ENCODE measurements around the gene GALNT10.
A peak's percentile ranks its signal among the peaks of the same experiment; 100 is the strongest.

Gene GALNT10

GRCh38 chr5:154269414-154269813 is 78.9 kb downstream of the GALNT10 start:
- no peak for DNase-seq

DNA sequence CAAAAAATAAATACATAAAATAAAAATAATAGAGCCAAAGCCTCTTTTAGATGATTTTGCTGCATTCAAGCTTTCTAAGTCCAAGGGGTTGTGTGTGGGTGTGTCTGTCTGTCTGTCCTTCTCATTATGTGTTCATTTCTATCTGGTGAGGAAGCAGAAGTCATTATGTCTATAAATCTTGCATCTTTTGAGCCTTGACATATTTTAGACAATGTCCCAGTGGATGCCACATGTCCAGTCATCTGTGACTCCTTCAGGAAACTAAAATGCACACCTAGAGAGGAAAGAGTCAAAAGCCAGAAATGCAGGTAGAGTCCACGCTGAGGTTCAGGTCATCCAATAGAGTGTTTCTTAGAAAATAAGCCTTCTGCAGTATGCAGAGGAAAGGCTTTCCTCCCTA is 80.9 kb downstream of the GALNT10 start:
- DNase-seq: no peak

- no peak for DNase-seq
Measured at GRCh38 chr5:154271936-154272514, 81.5 kb downstream of the GALNT10 start.

- DNase-seq: peak; percentile 5
Measured at GRCh38 chr5:154273028-154273617, 82.6 kb downstream of the GALNT10 start.

DNA sequence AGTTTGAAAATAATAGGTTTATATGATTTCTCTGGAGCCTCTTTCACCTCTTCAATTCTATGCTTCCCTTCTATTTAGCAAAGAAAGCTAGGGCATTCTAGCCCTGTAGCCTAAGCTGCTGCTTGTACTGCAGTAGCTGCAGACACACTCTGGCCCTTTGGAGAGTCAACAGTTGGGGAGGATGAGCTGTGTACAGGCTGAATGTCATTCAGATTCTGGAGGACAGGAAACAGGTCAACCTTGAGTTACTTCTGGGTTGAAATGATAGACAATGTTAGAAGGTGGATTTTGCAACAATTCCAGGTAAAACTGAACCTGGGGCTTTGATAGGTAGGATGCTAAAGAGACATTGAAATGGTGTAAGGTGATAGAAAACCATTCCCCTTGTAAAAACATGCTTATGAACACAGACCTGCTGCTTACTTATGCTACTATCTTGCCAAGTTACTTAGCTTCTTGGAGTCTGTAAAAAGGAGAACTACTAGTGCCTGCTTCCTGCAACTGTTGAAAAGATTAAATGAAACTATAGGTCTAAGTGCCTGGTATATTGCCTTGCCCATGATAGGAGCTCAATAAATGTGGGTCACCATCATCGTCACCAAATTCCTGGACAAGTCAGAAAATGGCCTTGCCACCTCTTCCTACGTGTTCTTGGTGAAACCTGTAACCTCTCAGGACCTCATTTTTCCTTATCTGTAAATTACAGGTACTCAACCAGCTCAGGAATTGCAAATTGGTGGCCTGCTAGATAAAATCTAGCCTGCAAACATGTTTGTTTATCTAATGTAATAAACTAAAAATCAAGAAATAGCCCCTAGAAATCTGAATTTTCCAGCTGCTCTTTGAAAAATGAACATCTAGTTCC is 83.7 kb downstream of the GALNT10 start:
- no peak for DNase-seq

- DNase-seq: no peak
Measured at GRCh38 chr5:154274828-154275185, 84.3 kb downstream of the GALNT10 start.

DNA sequence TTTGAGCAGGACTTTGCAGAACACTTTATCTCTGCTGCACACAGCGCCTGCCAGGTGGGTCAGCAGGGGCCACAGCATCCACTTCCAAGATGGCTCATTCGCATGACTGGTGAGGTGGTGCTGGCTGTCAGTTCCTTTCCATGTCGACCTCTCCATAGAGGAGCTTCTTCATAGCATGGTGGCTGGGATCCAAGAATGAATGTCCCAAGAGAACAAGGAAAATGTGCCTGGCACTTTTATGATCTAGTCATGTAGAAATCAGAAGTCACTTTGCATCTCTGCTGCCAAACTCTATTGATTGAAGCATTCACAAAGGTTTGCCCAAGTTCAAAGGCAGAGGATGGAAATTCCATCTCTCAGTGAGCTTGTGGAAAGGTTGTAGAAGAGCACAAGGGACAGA is 85.0 kb downstream of the GALNT10 start:
- no peak for DNase-seq

GRCh38 chr5:154276261-154276972 is 85.9 kb downstream of the GALNT10 start:
- DNase-seq: no peak

GRCh38 chr5:154276973-154277331 is 86.4 kb downstream of the GALNT10 start:
- no peak for DNase-seq

DNA sequence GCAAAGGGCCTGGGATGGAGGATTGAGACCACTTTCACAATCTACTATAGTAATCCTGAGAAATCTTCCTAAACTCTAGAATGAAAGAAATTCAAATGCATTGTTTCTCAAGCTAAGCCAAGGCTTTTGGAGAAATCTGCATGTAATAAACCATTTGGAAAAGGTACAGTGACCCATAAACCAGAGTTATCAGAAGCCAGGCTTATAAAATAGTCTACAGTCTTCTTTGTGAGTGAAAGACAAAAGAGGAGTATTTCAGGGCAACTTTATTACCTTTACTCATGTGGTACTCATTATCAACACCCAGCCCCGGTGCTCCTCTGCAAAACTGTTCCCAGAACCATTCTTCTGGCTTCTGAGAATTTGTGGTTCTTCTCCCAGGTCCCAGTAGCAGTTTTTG is 87.0 kb downstream of the GALNT10 start:
- no peak for DNase-seq

GRCh38 chr5:154278186-154278585 is 87.7 kb downstream of the GALNT10 start:
- DNase-seq: no peak

DNA sequence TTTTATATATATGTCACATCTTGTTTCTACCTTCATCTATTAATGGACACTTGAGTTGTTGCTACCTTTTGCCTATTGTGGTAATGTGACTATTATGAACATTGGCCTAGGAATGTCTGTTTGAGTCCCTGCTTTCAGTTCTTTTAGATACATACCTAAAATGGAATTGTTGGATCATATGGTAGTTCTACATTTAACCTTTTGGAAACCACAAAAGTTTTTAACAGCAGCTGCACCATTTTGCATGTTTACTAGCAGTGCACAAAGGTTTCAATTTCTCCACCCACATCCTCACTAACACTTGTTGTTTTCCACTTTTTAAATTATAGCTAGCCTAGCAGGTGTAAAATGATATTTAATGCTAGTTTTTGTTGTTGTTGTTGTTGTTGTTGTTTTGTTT is 88.4 kb downstream of the GALNT10 start:
- DNase-seq: no peak

- DNase-seq: no peak
Measured at GRCh38 chr5:154284433-154284832, 93.9 kb downstream of the GALNT10 start.

DNA sequence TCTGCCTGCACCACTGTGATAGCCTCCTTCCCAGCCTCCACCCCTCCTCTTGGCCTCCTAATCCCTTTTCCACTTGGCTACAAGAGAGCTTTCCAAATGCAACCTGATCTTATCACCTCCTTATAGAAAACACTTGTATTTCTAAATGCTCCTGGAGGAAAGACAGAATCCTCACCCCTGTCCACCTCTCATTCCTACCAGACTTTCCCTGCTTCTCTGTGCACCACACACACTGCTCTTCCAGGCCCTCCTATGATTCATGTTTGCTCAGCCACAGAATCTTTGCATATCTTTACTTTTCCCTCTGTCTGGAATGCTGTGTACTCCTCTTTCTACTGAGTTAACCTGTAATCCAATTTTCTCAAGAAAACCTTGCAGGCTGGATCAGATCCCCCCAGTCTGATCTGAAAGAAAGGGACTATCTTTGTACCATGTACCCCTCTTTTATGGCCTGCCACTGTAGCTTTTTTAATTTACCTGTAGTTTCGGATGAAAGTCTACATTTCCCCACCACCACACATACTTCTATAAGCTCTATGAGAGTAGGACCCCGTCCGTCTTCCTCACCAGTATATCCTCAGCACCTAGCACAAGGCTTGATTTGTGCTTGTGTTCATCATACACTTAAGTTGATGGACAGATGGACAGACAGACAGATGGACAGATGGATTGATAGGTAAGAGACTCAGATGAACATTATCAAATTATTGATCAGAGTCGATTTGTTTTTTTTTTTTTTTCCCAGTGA is 95.3 kb downstream of the GALNT10 start:
- no peak for DNase-seq

GRCh38 chr5:154286557-154286956 is 96.0 kb downstream of the GALNT10 start:
- no peak for DNase-seq

- DNase-seq: no peak
Measured at GRCh38 chr5:154287136-154287535, 96.6 kb downstream of the GALNT10 start.

DNA sequence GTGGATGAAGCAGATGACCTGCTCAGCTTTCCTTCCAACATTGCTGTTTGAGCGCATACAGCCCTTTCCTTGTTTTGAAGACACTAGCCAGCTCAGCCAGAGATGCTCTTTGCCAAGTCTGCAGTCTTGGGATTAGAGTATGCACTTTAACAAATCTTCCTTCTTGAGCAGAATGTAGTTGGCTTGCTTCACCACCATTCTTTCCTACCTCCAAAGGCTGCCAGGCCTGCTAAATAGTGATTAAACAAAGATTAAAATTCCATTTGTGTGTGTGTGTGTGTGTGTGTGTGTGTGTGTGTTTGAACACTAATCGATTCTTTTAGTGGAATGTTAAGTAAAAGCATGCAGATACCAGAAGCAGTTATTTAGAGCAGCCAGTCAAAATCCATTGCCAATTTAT is 97.6 kb downstream of the GALNT10 start:
- DNase-seq: no peak

GRCh38 chr5:154291917-154292316 is 101.4 kb downstream of the GALNT10 start:
- DNase-seq: no peak

DNA sequence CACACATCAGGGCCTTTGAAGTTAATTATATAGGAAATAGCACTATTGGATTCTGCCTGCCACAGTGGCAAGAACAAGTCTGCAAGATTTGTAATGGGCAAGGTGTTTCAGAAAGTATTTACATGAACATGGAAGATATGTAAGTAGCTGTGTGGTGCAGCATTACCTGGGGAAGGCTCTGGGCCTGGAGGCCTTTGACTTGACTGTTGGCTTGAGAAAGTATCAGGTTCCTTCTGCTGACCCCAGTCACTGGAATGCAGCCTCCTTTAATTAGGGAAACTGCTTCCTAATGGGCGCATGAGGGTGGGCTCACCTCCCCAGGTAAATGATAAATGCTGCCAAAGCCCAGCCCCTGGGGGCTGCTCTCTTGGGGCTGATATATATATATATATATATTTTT is 102.7 kb downstream of the GALNT10 start:
- no peak for DNase-seq

- no peak for DNase-seq
Measured at GRCh38 chr5:154295551-154295950, 105.0 kb downstream of the GALNT10 start.

GRCh38 chr5:154296525-154297159 is 106.1 kb downstream of the GALNT10 start:
- no peak for DNase-seq

- DNase-seq: no peak
Measured at GRCh38 chr5:154298065-154298464, 107.5 kb downstream of the GALNT10 start.
